Measurements from ENCODE around the gene SGCB.

GRCh38 chr4:52005604-52006273 lies 32.4 kb downstream of the SGCB start:
- TF ChIP-seq EP300 (IDR thresholded peaks at IDR 0.05) (no peak), CTCF (IDR thresholded peaks at IDR 0.05) (no peak)

All from upper lobe of left lung (tissue), 4 donors.